OCI-LY3 (cell line): Measurements from ENCODE around the gene MRNIP.
"Not testable (repeated sequence)": the region's sequence is repeated elsewhere in the genome, so short reads cannot be mapped to it uniquely, and the experiment has no call there.

Source experiments
- H2AFZ ChIP-seq: fragments of 200-600, 300-600 bp; shearing (Covaris generic); 2 replicates; pipeline ENCODE4 v1.6.0; 2014; ENCODE audit warnings: antibody characterized with exemption, low read depth, low read length
- H3K27ac ChIP-seq: fragments of 200-600, 300-600 bp; sonication (generic); 2 replicates; pipeline ENCODE4 v1.5.1; 2014; ENCODE audit warnings: mild to moderate bottlenecking, low read length, moderate library complexity, mixed read lengths
- H3K27me3 ChIP-seq: fragments of 200-600, 300-600 bp; sonication (generic); 2 replicates; pipeline ENCODE4 v1.6.1; 2014; ENCODE audit warnings: low read depth, low read length, mixed read lengths
- H3K36me3 ChIP-seq: fragments of 200-600, 300-600 bp; sonication (generic); replicated peaks from 2 replicates; pipeline ENCODE3; 2014; ENCODE audit warnings: low read depth, low read length, mixed read lengths
- H3K4me1 ChIP-seq: fragments of 300-600, 200-600 bp; sonication (generic); 2 replicates; pipeline ENCODE4 v1.6.1; 2014; ENCODE audit warnings: low read length, mixed read lengths
- H3K4me2 ChIP-seq: fragments of 200-600, 300-600 bp; sonication (generic); 2 replicates; pipeline ENCODE4 v1.6.1; 2014; ENCODE audit warnings: low read length, mixed read lengths
- H3K4me3 ChIP-seq: fragments of 300-600, 200-600 bp; sonication (generic); 2 replicates; pipeline ENCODE4 v1.5.1; 2014; ENCODE audit warnings: antibody characterized with exemption, mild to moderate bottlenecking, low read length, moderate library complexity
- H3K79me2 ChIP-seq: fragments of 300-600, 200-600 bp; shearing (Covaris generic); 2 replicates; pipeline ENCODE4 v1.6.1; 2014; ENCODE audit warnings: mild to moderate bottlenecking, low read length, mixed read lengths
- H3K9ac ChIP-seq: fragments of 300-600, 200-600 bp; shearing (Covaris generic); 2 replicates; pipeline ENCODE4 v1.6.0; 2014; ENCODE audit warnings: mild to moderate bottlenecking, low read length, moderate library complexity
- H3K9me3 ChIP-seq: fragments of 200-600, 300-600 bp; shearing (Covaris generic); 2 replicates; pipeline ENCODE4 v1.6.1; 2014; ENCODE audit warnings: low read length, mixed read lengths; ENCODE audit not compliant: insufficient read depth
- H4K20me1 ChIP-seq: fragments of 200-600, 300-600 bp; sonication (generic); 2 replicates; pipeline ENCODE4 v1.6.1; 2016; ENCODE audit warnings: low read length, mixed read lengths; ENCODE audit not compliant: insufficient read depth
- CTCF ChIP-seq: fragments of 200-600, 300-600 bp; sonication (generic); IDR thresholded peaks from 2 replicates; pipeline ENCODE4 v1.5.1; 2014; ENCODE audit warnings: antibody characterized with exemption, low read length, low read depth
- EZH2phosphoT487 ChIP-seq: fragments of 200-600 bp; shearing (Covaris generic); IDR thresholded peaks from 2 replicates; pipeline ENCODE4 v1.6.1; 2018; ENCODE audit warnings: antibody characterized with exemption, mixed run types, low read depth

The MRNIP gene

DNA sequence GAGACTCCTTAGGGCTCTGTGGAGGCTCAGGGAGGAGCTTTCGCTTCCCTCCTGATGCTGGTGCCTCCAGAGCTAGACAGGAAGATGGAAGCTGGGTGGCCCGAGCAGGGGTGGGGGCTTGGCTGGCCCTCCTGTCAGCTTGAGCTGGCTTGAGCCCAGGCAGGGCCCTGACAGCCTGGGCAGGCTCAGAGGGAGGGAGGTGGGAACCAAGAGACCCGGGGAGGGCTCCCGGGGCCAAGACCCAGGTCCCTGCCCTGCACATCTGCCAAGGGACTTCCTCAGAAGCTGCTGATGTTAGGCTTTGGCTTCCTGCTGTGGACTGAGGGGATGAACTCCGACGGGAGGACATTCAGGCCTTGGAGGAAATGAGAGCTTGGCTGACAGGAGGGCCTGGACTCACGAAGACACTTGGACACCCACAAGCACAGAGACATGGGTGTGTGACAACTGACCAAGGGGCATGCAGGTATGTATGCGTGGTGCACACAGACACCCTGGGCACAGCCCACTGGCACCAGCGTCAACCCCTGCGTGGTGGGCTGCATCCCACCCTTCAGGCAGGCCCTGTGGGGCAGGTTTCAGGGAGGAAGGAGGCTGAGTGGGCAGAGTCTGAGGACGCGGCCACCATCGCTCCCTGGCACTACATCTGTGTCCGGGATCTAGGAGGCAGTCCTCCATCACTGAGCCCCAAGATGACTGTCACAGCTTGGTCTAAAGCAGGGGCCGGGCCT, 66.6 kb downstream of the MRNIP start:
- H3K4me1 ChIP-seq = peaks cover 14% of the 10 kb centered on the region
- TF ChIP-seq CTCF (no peak), EZH2phosphoT487 (no peak)
- no peaks in the 10 kb centered on the region for H3K36me3 ChIP-seq
- no peak overlapping the region for H3K4me3 ChIP-seq
- no peak overlapping the region for H2AFZ ChIP-seq
- H3K9me3 ChIP-seq = no peaks in the 10 kb centered on the region
- no peak overlapping the region for H3K27ac ChIP-seq
- H4K20me1 ChIP-seq = no peaks in the 10 kb centered on the region
- H3K9ac ChIP-seq = no peak overlapping the region
- H3K79me2 ChIP-seq = no peaks in the 10 kb centered on the region
- H3K27me3 ChIP-seq = no peaks in the 10 kb centered on the region
- no peak overlapping the region for H3K4me2 ChIP-seq

DNA sequence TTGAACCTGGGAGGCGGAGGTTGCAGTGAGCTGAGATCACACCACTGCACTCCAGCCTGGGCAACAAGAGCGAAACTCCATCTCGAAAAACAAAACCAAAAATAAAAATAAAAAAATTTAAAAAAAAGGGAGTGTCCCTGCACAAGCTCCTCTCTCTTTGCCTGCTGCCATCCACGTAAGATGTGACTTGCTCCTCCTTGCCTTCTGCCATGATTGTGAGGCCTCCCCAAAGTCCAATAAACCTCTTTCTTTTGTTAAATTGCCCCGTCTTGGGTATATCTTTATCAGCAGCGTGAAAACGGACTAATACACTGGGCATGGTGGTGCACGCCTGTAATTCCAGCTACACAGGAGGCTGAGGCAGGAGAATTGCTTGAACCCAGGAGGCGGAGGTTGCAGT, 69.3 kb downstream of the MRNIP start:
- not testable (repeated sequence) for H2AFZ ChIP-seq, H3K36me3 ChIP-seq, H3K4me2 ChIP-seq, H3K27ac ChIP-seq, H3K4me1 ChIP-seq, H3K9ac ChIP-seq, H3K9me3 ChIP-seq, H3K27me3 ChIP-seq, H4K20me1 ChIP-seq, H3K79me2 ChIP-seq, H3K4me3 ChIP-seq

DNA sequence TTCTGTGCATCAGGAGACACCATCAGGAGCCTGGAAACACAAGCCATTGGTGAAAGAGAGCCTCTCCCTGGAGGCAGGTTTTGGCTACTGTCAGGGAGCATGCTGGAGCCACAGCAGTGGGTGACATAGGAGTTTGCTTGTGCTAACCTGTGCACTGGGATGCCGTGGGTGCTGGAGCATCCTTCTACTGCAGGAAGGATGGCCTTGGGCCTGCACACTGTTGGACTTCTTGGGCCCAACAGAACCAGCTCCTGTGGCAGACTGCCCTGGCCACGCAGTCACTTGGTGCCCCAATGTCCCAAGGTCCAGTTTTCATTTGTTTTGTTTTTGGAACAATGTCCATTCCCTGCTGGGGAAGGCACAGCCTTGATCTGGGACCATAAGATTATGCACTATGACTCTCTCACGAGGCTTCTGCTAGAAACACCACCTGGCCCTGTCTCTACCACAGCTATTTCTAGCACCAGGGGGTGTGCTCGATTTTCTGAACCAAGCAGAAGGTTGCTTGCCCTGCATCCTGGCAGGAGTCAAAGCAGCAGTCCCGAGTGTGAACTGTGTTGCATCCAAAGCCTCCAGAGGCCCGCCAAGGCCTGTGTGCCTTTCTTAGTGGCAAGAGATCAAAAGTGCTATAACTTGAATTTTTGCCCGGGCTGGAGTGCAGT, 70.3 kb downstream of the MRNIP start:
- Histone ChIP-seq H3K4me1 (no peaks in the 10 kb centered on the region), H3K79me2 (no peaks in the 10 kb centered on the region), H3K27ac (no peak overlapping the region), H3K9ac (no peak overlapping the region), H3K4me2 (no peak overlapping the region), H4K20me1 (no peaks in the 10 kb centered on the region), H3K36me3 (no peaks in the 10 kb centered on the region), H3K27me3 (no peaks in the 10 kb centered on the region), H3K9me3 (no peaks in the 10 kb centered on the region), H2AFZ (no peak overlapping the region), H3K4me3 (no peak overlapping the region)
- TF ChIP-seq EZH2phosphoT487 (no peak), CTCF (no peak)
